Measurements from ENCODE around the gene PPP1R12C.

PPP1R12C gene

DNA sequence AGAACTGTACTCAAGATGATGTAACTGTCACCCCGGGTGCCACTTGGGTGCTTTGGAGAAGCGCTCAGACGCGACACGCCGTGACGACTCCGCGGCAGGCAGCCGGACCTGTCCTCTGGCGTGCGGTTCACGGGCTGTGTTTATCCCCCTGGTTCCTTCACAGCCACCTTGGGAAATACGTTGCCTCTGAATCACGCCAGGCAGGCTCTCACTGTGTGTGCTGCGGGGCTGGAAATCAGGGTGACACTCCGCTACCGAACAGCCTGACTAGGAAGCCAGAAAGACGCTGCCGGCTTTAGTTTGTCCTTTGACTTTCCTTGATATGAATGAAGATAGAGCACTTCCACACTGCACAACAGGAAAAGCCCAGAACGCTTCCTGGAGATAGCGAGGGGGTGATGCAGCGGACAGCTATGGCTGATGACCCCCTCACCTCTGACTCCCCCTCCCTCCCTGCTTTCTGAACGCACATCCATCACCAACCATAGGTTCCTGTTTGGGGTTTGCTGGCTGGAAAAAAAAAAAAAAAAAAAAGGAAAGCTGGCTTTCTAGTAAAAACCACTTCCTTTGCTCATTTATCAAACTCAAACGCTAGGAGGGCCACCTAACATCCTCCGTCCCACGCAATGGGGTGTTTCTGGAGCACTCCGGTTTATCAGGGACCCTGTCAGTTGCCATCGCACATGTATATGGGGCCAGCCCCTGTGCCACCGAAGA lies 75.7 kb downstream of the PPP1R12C start:
- DNase-seq: peak in 1 of 2 donors; percentile 22

DNA sequence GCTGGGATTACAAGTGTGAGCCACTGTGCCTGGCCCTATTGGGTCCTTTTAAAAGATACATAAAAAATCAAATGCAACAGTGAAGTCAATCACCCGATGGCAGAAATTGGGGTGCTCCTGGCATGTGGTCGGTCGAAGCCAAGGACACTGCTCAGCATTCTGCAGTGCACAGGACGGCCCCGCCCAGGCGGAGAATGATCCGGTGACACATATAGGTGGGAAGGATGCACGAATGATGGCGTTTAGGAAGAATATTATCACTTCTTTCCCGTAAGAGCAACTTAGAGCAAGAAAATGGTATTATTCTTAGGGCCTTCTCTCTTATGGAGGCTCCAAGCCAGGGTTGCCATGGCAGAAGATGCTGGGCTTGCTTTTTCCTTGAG lies 76.2 kb downstream of the PPP1R12C start:
- no peak for DNase-seq

Measured in bone marrow (tissue), 2 donors.